ENCODE data around the gene HSPG2.
"Not testable (repeated sequence)": the region's sequence is repeated elsewhere in the genome, so short reads cannot be mapped to it uniquely, and the experiment has no call there.

- not testable (repeated sequence) for TF ChIP-seq POLR2AphosphoS5, POLR2A (IDR thresholded peaks at IDR 0.05; ENCODE audit: low read depth, low read length)
Measured at GRCh38 chr1:21826694-21827093, 110.4 kb downstream of the HSPG2 start.

Data from GM12891 (cell line).